SU-DHL-6 (cell line): Measurements from ENCODE around the gene CETN3.

Experiments used
- CTCF ChIP-seq: fragments of 200-600 bp; sonication (generic); IDR thresholded peaks from one replicate; pipeline ENCODE4 v1.5.1; 2017; ENCODE audit warnings: antibody characterized with exemption, mild to moderate bottlenecking, low read length, moderate library complexity; ENCODE audit not compliant: insufficient read depth, poor library complexity, severe bottlenecking
- EZH2phosphoT487 ChIP-seq: fragments of 200-600 bp; sonication (generic), shearing (Covaris generic); conservative IDR thresholded peaks from 2 replicates; pipeline ENCODE4 v1.6.1; 2018; ENCODE audit warnings: mild to moderate bottlenecking, antibody characterized with exemption, low read length, moderate library complexity, mixed read lengths

- no peak for TF ChIP-seq CTCF
- no peak for TF ChIP-seq EZH2phosphoT487
Observed at GRCh38 chr5:90399251-90399650, 10.3 kb downstream of the CETN3 start.
